HL-60/S4 (cell line): ENCODE measurements around the gene ATXN1.

Experiments used
- in situ Hi-C: fragments of 300-500 bp; cut with MboI; formaldehyde crosslinking; loops from 2 replicates; pipeline ENCODE4 v1.14.3; 2022; ENCODE audit warnings: low sequenced_read_pairs

Gene ATXN1

GRCh38 chr6:16684195-16684689 lies 77.0 kb downstream of the ATXN1 start:
- in situ Hi-C loops = no loop called here

GRCh38 chr6:16683641-16684194 lies 77.5 kb downstream of the ATXN1 start:
- in situ Hi-C loops = no loop called here

GRCh38 chr6:16681260-16681873 lies 79.9 kb downstream of the ATXN1 start:
- in situ Hi-C loops = no loop called here

DNA sequence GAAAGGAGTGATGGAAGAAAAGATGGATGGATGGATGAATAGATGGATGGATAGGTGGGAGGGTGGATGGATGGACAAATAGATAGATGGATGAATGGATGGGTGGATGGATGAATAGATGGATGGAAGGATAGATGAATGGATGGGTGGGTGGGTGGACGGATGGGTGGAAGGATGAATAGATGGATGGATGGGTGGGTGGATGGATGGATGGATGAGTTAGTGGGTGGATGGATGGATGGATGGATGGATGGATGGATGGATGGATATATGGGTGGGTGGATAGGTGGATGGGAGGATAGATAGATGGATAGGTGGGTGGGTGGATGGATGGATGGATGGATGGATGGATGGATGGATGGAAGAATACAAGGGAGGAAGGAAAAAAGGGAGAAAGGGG lies 82.2 kb downstream of the ATXN1 start:
- in situ Hi-C loops = no loop called here

GRCh38 chr6:16677458-16677857 lies 83.8 kb downstream of the ATXN1 start:
- in situ Hi-C loops = no loop called here

DNA sequence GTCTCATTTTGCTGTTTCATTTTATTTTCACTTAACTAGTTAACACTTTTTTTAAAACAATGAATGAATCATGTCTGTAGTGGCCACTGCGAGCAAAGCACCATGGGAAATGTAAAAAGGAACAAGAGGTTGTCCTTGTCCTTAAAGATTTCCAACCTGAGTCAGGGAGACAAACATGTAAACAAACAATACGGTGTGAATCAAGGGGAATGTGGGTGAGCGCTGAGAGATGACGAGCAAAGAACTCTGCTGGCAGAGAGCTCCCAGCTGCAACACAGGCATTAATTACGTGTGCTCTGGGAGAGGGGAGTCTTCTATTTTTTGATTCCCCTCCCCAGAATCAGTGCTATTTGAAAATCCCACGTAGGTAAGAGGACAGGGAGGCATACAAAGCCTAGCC lies 84.3 kb downstream of the ATXN1 start:
- in situ Hi-C loops = no loop called here

DNA sequence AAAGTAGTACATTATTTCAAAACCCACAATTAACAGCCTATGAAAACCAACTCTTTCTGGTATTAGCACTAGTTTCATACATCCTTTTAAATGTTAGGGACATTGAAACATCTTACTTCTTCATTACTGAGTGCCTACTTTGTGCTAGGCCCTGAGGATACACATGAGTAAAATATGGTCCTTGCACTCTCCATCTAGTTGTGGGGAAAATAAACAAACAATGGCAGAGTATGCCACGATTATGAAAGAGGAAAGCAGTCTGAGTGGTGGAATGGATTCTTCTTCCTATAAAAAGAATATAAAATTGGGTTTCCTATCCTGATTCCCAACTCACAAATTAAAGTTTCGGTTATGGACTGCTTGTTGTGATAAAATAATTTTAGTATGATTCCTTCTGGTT lies 84.9 kb downstream of the ATXN1 start:
- in situ Hi-C loops = no loop called here

GRCh38 chr6:16674801-16675392 lies 86.4 kb downstream of the ATXN1 start:
- in situ Hi-C loops = no loop called here

GRCh38 chr6:16673011-16673797 lies 88.1 kb downstream of the ATXN1 start:
- in situ Hi-C loops = no loop called here

DNA sequence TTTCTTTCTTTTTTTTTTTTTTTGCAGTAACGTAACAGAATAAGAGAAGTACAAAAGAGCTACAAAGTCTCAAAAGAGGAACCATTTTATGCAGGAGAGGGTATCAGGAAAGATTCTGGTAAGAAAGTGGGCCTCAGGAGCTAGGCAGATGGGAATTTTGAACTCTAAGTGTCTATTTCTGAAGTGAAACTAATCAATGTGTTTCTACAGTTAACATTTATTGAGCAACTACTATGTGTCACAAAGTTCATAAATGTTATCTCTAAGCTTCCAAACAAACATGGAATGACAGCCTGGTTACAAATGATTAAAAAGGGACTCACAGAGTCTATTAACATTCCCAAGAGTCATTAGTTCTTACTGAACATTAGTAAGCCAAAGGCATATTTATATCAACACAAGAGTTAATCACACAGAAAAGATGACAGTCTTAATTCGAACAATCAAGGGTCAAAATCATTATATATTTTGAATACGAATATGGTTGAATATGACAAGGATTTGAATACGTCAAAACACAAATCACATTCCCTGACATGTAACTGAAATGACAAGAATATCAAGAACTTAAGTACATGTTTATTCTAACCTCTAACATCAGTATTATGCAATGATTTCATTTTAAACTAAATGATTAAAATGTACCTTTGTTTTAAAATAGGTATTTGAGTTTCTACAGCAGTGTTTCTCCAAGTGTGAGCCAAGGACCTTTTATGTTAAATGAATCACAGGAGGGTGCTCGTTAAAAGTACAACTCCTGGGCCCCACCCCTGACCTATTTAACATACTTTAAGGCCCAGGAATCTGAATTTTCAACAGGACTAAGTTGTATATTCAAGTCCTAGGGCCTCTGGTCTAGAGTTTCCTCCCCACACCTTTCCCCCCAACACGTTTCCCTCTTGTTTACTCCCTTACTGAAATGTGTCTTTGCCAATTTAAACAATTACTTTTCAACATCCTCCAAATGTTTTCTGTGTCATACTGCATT lies 89.7 kb downstream of the ATXN1 start:
- in situ Hi-C loops = no loop called here

- in situ Hi-C loops = no loop called here
Measured at GRCh38 chr6:16670617-16671051, 90.6 kb downstream of the ATXN1 start.

GRCh38 chr6:16670183-16670582 lies 91.1 kb downstream of the ATXN1 start:
- in situ Hi-C loops = no loop called here

GRCh38 chr6:16669227-16669626 lies 92.0 kb downstream of the ATXN1 start:
- in situ Hi-C loops = no loop called here

GRCh38 chr6:16667509-16667908 lies 93.8 kb downstream of the ATXN1 start:
- in situ Hi-C loops = no loop called here

DNA sequence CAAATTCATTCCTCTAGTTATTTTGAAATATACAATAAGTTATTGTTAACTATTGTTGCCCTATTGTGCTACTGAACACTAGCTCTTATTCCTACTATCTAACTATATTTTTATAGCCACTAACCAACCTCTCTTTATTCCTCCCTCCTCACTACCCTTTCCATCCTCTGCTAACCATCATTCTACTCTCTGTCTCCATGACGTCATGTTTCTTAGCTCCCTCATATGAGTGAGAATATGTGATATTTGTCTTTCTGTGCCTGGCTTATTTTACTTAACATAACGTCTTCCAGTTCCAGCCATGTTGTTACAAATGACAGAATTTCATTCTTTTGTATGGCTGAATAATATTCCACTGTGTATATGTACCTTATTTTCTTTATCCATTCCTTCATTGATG lies 95.3 kb downstream of the ATXN1 start:
- in situ Hi-C loops = no loop called here

- in situ Hi-C loops = no loop called here
Measured at GRCh38 chr6:16665182-16665581, 96.1 kb downstream of the ATXN1 start.

DNA sequence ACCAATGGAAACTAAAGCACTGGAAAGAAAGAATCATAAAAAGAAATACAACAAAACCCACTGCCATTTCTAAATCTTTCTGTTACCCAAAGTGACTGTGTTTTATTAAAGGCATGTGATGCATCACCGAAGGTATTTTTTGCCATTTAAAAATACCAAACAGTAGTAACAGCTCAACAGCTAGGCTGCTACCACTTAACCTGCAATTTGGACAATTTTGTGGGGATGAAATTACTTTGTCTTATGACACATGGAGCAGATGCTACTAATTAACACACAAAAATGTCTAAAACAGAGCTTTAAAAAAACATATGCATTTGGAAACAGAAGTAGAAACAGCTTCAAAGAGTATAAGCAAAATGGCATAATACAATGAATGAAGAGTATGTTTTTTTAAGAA lies 97.4 kb downstream of the ATXN1 start:
- in situ Hi-C loops = no loop called here

GRCh38 chr6:16660157-16660497 lies 101.1 kb downstream of the ATXN1 start:
- in situ Hi-C loops = no loop called here

DNA sequence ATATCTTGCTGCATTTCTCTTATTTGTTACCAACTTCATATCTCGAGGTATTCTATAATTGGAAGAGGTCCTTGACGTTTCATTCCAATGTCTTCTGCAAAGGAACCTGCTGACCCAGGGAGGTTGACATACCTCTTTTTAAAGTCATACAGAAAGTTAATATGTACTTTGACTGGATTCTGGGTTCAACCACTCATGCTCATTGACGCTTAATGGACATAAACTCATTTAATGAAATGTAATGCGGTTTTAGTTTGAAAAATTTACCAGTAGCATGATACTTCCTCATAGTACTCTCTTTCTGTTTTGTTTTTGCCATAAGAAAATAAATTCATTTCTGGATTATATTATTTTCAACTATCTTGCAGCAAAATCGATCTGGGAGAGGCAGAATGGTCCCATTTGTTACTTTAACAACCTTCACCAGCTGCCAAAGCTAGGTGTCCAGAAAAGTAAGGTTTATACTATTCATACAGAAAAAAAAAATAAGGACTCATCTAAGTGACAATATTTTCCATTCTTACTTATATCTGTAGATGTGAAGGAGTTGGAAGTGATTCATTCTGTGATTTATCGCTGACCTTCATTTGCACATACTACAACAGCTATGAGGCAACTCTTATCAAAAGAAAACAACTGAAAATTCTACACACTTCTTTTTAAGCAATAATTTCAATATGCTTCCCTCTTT lies 101.6 kb downstream of the ATXN1 start:
- in situ Hi-C loops = no loop called here
